Frontal cortex (tissue), 4 donors: ENCODE data around the gene ITGB5. TPM values are rescaled to one million over a fixed set of nuclear protein-coding genes. Genes with fewer than 3 reads are reported as not detected.
A peak's percentile ranks its signal among the peaks of the same experiment; 100 is the strongest.

Experiments
- DNase-seq, 2 donors: peaks; one replicate each; pipeline ENCODE4 v3.0.0; 2012; ENCODE audit warnings: low spot score in 2 of 2
- FAIRE-seq: peaks from 2 replicates; lab custom pipeline; 2012; peaks lifted over from hg19 to GRCh38; lab: Jason Lieb, UNC
- total RNA-seq: library from RNA; depleted of rRNA; stranded (reverse); fragments of >200 nt; gene quantifications from one replicate; pipeline ENCODE4 v1.2.3, GENCODE V29; 2014
- donor health status: control.
- donor health status: control.
- donor health status: control.

ITGB5 gene
- total RNA-seq, result 20.4 TPM

DNA sequence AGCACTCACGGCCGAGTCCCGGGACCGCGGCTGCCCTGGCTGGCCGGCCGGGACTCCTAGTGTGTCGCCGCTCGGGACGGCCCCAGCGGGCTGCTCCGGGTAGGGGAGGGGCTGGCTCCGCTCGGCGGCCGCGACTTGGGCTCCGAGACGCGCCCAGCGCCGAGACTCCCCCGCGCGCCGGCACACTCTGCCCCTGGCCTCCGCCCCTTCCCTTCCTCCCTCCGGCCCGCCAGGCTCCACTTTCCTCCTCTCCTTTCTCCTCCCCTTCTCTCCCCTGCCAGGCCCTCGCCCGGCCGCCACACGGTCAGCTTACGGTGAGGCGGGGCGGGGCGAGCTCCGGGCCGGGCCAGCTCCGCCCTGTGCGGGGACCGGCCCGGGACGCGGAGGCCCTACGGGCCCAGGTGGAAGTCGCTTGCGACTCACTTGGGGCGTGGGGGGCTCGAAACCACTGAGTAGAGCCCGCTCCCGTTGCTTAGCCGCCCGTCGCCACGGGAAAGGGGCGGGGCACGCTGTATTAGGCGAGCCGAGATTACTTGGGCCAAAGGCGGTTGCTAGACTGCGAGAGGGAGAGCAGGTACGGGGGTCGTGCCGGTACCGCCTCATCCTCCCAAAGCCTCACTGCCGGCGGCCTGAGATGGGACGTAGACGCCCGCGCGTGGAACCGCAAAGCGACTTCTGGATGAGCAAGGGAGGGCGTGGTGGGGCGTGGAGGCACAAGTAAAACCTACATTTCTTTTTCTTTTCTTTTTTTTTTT lies at the start of gene ITGB5:
TSS of gene ITGB5 (minus strand) at position 189 of the 755 bp plus-strand sequence. CDS start 365 bp downstream, outside the sequence.
- no peak for FAIRE-seq
- peak; percentile 58 to 66 for DNase-seq

GRCh38 chr3:124935794-124936542 lies 48.8 kb upstream of the ITGB5 start:
- DNase-seq (no peak), FAIRE-seq (no peak)

- FAIRE-seq (no peak), DNase-seq (no peak)
These were observed 48.1 kb upstream of the ITGB5 start for GRCh38 chr3:124935264-124935663.

DNA sequence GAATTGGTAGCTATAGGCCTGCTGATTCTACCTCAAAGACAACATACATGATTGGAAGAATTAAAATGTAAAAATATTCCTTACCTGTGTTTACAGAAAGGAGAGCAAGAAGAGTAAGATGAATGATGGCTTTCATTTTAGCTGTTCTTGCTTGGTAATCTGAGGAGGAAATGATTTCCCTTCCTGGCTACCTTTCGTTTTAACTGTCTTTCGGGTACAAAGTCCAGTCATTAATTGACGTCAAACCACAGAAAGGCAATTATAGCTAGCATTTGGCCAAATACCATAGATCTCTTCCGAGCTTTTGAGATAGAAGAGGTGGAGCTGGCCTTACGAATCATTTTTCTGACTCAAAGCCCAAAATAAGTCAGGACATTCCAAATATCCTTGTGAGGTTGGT lies 47.4 kb upstream of the ITGB5 start, which contains the start of gene MUC13:
TSS of gene MUC13 (minus strand) at position 175 of the 400 bp plus-strand sequence. CDS start at position 136, 39 bp downstream.
- no peak for FAIRE-seq

DNA sequence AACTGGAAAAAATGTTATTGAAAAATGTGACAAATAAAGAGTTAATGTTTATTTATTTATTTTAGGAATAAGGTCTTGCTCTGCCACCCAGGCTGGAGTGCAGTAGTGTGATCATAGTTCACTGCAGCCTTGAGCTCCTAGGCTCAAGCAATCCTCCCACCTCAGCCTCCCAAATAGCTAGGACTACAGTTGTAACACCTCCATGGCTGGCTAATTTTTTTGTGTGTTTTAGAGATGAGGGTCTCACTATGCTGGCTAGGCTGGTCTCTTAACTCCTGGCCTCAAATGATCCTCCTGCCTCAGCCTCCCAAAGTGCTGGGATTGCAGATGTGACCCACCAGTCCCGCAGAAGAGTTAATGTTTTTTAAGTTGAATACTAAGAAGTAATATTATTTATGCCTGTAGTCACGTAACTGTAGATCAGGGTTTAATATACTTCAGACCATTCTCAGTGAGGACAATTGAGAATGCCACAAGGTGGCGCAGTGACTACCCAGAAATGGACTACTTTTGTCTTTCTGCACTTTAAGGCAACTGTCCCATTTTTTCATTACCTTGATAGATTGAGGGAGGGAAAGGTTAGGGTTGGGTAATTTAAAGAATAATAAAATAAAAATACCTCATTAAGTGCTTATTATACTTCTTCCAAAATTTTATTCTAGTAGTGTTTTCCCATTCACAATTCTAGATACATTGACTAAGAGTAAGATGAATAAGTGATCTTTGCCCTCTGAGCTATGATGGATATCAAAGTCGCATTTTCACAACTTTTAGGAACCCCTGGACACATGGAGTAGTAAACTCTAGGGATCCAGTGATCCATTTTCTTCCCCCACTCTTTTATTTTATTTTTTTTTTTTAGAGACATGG lies 41.4 kb upstream of the ITGB5 start:
- no peak for FAIRE-seq
- DNase-seq, result peak in 1 of 2 donors; percentile 6

More for the DNA sequence above, 47.4 kb upstream of the ITGB5 start, which contains the start of gene MUC13:
- no peak for DNase-seq

DNA sequence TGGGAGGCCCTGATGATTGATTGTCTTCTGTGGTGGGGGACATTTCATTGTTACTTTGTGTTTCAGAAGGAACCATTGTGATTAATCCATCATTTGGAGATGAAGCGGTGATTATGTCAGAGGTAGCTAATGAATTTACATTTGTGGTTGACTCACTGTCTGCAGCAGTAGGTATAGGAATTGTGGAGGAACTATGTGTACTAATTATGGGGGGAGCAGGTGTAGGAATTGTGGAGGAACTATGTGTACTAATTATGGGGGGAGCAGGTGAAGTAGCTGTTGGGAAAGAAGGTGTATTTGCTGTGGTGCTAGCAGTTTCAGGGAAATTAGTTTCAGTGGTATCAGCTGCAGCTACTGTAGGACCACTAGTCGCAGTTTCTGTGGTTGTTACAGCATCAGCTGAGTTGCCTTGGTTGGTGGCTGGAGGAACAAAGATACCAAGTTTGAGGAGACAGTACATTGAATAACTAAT lies 40.4 kb upstream of the ITGB5 start:
- DNase-seq (no peak), FAIRE-seq (no peak)

DNA sequence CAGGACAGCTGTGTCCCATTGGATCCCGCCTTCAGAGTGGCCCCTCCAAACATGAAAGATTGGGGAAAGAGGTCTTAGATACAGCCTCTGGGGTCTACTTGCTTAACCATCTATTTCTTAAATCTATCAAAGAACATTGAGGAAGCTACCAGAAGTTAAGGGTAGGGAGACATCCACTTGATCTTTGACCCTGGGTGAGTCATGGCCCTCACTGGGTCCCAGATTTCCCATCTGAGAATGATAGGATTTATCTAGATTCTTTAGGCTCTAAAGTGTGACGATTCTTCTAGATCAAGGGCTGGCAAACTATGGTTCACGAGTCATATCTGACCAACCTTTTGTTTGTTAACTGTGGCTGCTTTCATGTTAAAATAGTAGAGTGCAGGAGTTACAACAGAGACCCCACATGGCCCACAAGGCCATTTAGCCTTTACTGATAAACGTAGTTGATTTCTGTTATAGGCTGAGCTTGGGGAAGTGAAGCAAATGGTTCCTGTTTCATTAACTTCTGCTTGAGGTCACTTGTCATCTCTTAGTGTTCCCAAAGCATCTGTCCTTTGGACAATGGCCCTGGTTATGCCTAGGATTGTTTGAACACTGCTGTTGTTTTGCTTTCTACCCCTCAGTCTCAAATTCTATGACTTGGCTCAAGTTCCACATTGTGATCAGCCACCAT lies 39.4 kb upstream of the ITGB5 start:
- no peak for DNase-seq
- no peak for FAIRE-seq

GRCh38 chr3:124924741-124925140 lies 37.6 kb upstream of the ITGB5 start:
- DNase-seq, result no peak
- no peak for FAIRE-seq

- FAIRE-seq (no peak), DNase-seq (no peak)
These were observed 36.7 kb upstream of the ITGB5 start for GRCh38 chr3:124923833-124924232.

DNA sequence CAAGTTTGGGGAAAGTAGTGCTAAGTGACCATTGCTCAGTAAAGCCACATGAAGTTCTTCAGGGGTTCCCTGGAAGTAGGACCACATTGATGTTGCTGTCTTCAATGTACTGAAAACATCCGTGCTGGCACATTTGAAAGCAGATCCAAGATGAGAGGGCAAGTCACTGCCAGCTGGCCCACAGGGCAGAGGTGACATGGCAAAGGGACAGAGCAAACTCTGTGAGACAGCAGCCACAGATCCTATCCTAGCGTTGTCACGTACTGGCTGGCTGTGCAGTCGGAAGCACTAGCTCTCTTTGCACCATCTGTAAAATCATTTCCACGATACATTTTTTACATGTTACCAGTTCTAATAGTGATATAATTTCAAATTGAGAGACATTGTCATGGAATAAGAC lies 33.6 kb upstream of the ITGB5 start:
- no peak for FAIRE-seq
- DNase-seq, result no peak

DNA sequence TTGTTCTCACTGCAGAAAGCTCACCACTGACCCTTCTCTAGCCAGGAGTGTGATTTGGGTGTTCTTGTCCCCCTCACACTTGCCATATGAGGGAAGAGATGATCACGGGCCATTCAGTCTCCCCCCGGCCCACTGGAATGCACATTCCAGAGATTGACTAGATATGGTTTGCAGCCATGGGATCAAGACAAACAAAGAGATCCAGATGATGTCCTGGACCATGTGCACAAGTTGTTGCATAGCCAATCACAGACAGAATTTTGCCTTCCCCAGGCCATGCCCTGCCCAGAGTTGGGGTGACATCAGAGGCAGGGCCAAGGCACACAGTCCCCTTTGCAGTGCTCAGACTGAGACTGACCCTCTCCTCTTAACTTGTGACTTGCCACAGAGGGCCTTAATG lies 32.6 kb upstream of the ITGB5 start:
- no peak for DNase-seq
- no peak for FAIRE-seq

DNA sequence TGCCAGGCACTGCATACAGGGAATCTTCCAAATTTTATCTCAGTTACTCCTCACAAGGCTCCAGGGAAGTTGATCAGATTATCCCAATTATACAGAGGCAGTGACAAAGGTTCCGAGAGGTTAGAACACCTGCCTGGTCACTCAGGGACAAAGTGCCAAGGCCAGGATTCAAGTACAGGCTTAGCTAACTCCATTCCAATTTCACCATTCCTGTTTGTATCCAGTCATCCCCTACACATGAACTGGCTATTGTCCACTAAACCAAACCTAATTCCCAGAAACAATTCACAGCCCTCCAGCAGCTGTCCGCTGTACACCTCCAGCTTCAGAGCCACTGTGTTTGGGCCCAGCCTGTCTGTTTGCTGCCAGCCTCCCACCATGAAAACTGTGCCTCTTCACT lies 31.4 kb upstream of the ITGB5 start:
- no peak for DNase-seq
- no peak for FAIRE-seq

- DNase-seq (peak in 1 of 2 donors; percentile 32), FAIRE-seq (no peak)
These were observed 29.8 kb upstream of the ITGB5 start for GRCh38 chr3:124916837-124917409.

DNA sequence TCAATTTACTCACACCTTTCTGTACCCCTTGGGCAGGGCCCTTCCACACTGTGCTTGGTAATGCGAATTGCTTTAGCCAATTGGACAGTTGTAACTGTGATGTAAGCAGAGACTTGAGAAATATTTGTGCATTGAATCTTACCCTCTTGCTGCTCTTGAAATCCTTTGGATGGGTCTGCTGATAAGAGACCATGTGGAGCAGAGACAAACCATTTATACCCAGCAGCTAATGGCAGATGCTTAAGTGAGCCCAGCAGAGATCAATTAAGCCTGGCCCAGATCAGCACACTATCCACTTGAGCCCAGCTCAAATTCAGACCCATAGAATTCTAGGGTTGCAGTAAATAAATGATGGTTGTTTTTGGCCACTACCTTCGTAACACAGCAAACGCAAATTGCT lies 28.1 kb upstream of the ITGB5 start:
- DNase-seq, result no peak
- FAIRE-seq, result no peak

GRCh38 chr3:124907957-124908356 lies 20.8 kb upstream of the ITGB5 start:
- DNase-seq (no peak), FAIRE-seq (no peak)

- no peak for FAIRE-seq
- no peak for DNase-seq
These were observed 17.8 kb upstream of the ITGB5 start for GRCh38 chr3:124904835-124905492.

DNA sequence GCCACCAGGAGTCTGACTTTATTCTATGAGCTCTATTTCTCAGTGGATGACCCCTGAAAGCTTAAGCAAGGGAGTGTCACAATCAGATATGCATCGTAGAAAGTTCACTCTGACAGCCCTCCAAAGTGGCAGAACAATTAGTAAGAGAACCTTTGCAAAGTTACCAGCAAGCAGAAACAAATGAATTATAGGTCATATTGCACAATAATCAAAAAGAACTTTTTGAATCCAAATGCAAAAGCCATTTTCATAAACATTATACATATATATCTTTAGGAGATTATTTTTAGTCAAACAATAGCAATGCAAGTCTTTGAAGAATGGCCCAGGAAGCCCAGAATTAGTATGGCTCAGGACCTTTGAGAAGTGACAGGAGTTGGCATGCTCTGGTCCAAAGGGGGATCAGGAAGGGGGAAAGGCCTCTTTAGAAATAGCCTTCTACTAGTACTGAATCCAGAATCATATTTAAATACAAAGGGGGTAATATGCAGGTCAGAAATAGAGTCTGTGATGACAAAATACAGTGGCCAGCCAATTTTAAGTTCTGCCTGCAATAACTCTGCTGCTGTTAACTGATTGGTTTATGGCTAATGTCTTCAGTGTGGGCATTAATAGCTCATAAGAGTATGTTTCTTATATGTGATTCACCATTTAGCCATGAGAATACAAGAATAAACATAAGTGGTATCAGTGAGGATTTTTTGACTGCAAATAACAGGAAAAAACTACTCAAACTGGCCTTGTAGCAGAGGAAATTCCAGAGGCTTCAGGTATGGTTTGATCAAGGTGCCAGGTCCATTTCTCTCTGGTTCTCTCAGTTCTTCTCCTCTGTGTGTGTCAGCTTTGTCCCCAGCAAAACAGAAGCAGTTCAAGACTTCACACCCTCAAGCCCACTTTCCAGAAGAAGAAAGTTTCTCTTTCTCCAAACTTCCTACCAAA lies 17.0 kb upstream of the ITGB5 start:
- FAIRE-seq, result no peak
- DNase-seq, result no peak
